GM23338 (cell line): ENCODE measurements around the gene PGM3. TPM values are rescaled to one million over a fixed set of nuclear protein-coding genes. Genes with fewer than 3 reads are reported as not detected.

Experiments
- ATAC-seq: fragments of 200-7000 bp; cut with Tn5 transposase; 3 replicates; pipeline ENCODE4 v1.9.1; 2020
- DNase-seq: peaks from one replicate; pipeline ENCODE4 v3.0.0-alpha.2; 2015; ENCODE audit warnings: low spot score
- H2AFZ ChIP-seq: fragments of 200-600 bp; sonication (generic); 2 replicates; pipeline ENCODE4 v1.8.0; 2016; ENCODE audit warnings: antibody characterized with exemption, mild to moderate bottlenecking, moderate library complexity
- H3F3A ChIP-seq: fragments of 200-600 bp; sonication (generic); replicated peaks from 2 replicates; pipeline ENCODE4 v1.8.0; 2017; ENCODE audit warnings: antibody characterized with exemption, mixed run types, low read depth
- H3K27ac ChIP-seq: fragments of 200-600 bp; sonication (generic); 2 replicates; pipeline ENCODE4 v1.6.1; 2016; ENCODE audit warnings: low read depth
- H3K27me3 ChIP-seq: fragments of 200-600 bp; sonication (generic); 2 replicates; pipeline ENCODE4 v1.8.0; 2016; ENCODE audit warnings: mild to moderate bottlenecking, mixed run types, moderate library complexity; ENCODE audit not compliant: insufficient read depth
- H3K36me3 ChIP-seq: fragments of 200-600 bp; sonication (generic); 2 replicates; pipeline ENCODE4 v1.8.0; 2016; ENCODE audit warnings: mild to moderate bottlenecking; ENCODE audit not compliant: insufficient read depth
- H3K4me1 ChIP-seq: fragments of 200-600 bp; sonication (generic); 2 replicates; pipeline ENCODE4 v1.8.0; 2016; ENCODE audit warnings: mild to moderate bottlenecking, moderate library complexity; ENCODE audit not compliant: insufficient read depth
- H3K4me2 ChIP-seq: fragments of 200-600 bp; sonication (generic); 2 replicates; pipeline ENCODE4 v1.7.1; 2017; ENCODE audit warnings: mixed run types
- H3K4me3 ChIP-seq: fragments of 200-600 bp; sonication (generic); 2 replicates; pipeline ENCODE4 v1.6.1; 2016; ENCODE audit warnings: mixed run types
- H3K79me2 ChIP-seq: fragments of 200-600 bp; sonication (generic); replicated peaks from 2 replicates; pipeline ENCODE4 v1.8.0; 2017; ENCODE audit warnings: mild to moderate bottlenecking; ENCODE audit not compliant: insufficient read depth
- H3K9me2 ChIP-seq: fragments of 200-600 bp; sonication (generic); 2 replicates; pipeline ENCODE4 v1.8.0; 2017; ENCODE audit not compliant: insufficient read depth
- H4K20me1 ChIP-seq: fragments of 200-600 bp; sonication (generic); replicated peaks from 2 replicates; pipeline ENCODE4 v1.8.0; 2017; ENCODE audit warnings: mild to moderate bottlenecking; ENCODE audit not compliant: insufficient read depth
- H3K27ac Mint-ChIP-seq: 2 replicates; pipeline ENCODE4 v1.8.0; 2020; ENCODE audit warnings: inconsistent platforms, mild to moderate bottlenecking, moderate library complexity, mixed read lengths
- H3K27me3 Mint-ChIP-seq: 3 replicates; pipeline ENCODE4 v1.8.0; 2022; ENCODE audit warnings: low read depth, mild to moderate bottlenecking, moderate library complexity, mixed read lengths, inconsistent platforms; ENCODE audit not compliant: insufficient read depth, poor library complexity
- H3K36me3 Mint-ChIP-seq: 3 replicates; pipeline ENCODE4 v1.8.0; 2021; ENCODE audit warnings: low read depth, mild to moderate bottlenecking, inconsistent platforms, moderate library complexity, mixed read lengths
- H3K4me1 Mint-ChIP-seq: 3 replicates; pipeline ENCODE4 v1.8.0; 2020; ENCODE audit warnings: mild to moderate bottlenecking, inconsistent platforms, mixed read lengths
- H3K4me3 Mint-ChIP-seq: 3 replicates; pipeline ENCODE4 v1.8.0; 2021; ENCODE audit warnings: moderate library complexity, mild to moderate bottlenecking, inconsistent platforms, mixed read lengths
- H3K9me3 Mint-ChIP-seq: 3 replicates; pipeline ENCODE4 v1.8.0; 2020; ENCODE audit warnings: moderate library complexity, mild to moderate bottlenecking, inconsistent platforms, mixed read lengths
- CREB1 ChIP-seq: fragments of 250-450 bp; sonication (Bioruptor Pico); IDR thresholded peaks from 2 replicates; pipeline ENCODE4 v1.5.0; 2020; ENCODE audit warnings: low read depth, mild to moderate bottlenecking, moderate library complexity
- EZH2 ChIP-seq: fragments of 200-600 bp; sonication (generic); IDR thresholded peaks from one replicate; pipeline ENCODE4 v1.8.0; 2017; ENCODE audit warnings: antibody characterized with exemption, mild to moderate bottlenecking, low read depth; ENCODE audit not compliant: unreplicated experiment
- EZH2phosphoT487 ChIP-seq: fragments of 200-600 bp; sonication (generic); IDR thresholded peaks from one replicate; pipeline ENCODE4 v1.8.1; 2018; ENCODE audit warnings: antibody characterized with exemption; ENCODE audit not compliant: unreplicated experiment
- JUNB ChIP-seq: IDR thresholded peaks from one replicate; pipeline ENCODE4 v1.6.1; 2016; ENCODE audit warnings: antibody characterized with exemption; ENCODE audit not compliant: unreplicated experiment
- NANOG ChIP-seq: IDR thresholded peaks from 2 replicates; pipeline ENCODE4 v1.6.1; 2016; ENCODE audit warnings: antibody characterized with exemption, borderline replicate concordance
- POLR2AphosphoS5 ChIP-seq: IDR thresholded peaks from 2 replicates; pipeline ENCODE4 v1.6.1; 2016; ENCODE audit warnings: antibody characterized with exemption, low read depth
- STAT1 ChIP-seq: IDR thresholded peaks from one replicate; pipeline ENCODE4 v1.6.1; 2016; ENCODE audit warnings: antibody characterized with exemption; ENCODE audit not compliant: unreplicated experiment
- ZNF114 ChIP-seq: fragments of 250-450 bp; sonication (Bioruptor Pico); IDR thresholded peaks from 2 replicates; pipeline ENCODE4 v1.5.0; 2020; ENCODE audit warnings: mild to moderate bottlenecking, moderate library complexity
- ZNF331 ChIP-seq: fragments of 250-450 bp; sonication (Bioruptor Pico); IDR thresholded peaks from 2 replicates; pipeline ENCODE4 v1.5.0; 2020; ENCODE audit warnings: low read depth, mild to moderate bottlenecking, moderate library complexity
- polyA plus RNA-seq: library from polyadenylated mRNA; unstranded; fragments of >200 nt; fragmentation: Nextera tagmentation; extraction: Ambion mirVana; gene quantifications from 2 replicates; pipeline ENCODE4 v1.2.1, GENCODE V29; 2016
- total RNA-seq: library from RNA; depleted of rRNA; stranded (reverse); fragments of >200 nt; shearing (Covaris generic); gene quantifications from 2 replicates; pipeline ENCODE4 v1.2.3, GENCODE V29; 2014
- TF ChIP-seq, protein P1 (sequence below), 2 experiments: fragments of 200-600 bp in 1 of 2; sonication (generic) in 1 of 2; conservative IDR thresholded peaks; 2 replicates each; pipeline versions ENCODE4 v1.5.1 to v1.6.1; 2016 to 2017; ENCODE audit warnings: antibody characterized with exemption in 2 of 2, low read depth in 2 of 2, mild to moderate bottlenecking in 2 of 2, moderate library complexity in 1 of 2
- TF ChIP-seq, protein P2 (sequence below): IDR thresholded peaks from one replicate; pipeline ENCODE4 v1.6.1; 2018; ENCODE audit warnings: antibody characterized with exemption; ENCODE audit not compliant: unreplicated experiment
- TF ChIP-seq, protein P3 (sequence below): fragments of 250-450 bp; sonication (Bioruptor Pico); IDR thresholded peaks from 2 replicates; pipeline ENCODE4 v1.5.0; 2020; ENCODE audit warnings: mild to moderate bottlenecking, moderate library complexity
- TF ChIP-seq, protein P4 (sequence below): IDR thresholded peaks from 2 replicates; pipeline ENCODE4 v1.6.1; 2016; ENCODE audit warnings: antibody characterized with exemption

Gene PGM3
- total and polyA plus RNA-seq, 2 experiments from 2014 or later, result 23.8 to 35.3 TPM

DNA sequence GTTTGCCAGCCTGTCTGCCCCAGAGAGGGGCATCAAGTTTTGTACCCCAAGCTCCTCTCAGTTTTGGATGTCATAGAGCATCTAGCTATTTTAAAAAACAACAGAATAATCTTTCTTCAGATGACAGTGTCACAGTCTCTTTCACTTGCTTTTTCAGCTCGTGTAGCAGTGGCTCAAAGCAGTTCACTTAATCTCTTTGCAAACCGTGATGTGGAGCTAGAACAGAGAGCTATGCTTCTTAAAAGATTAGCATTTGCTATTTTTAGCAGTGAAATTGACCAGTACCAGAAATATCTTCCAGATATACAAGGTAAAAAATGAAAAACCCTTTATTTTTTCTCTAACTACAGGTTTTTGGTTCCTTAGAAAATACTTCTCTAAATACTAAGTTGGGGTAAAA lies 37.3 kb downstream of the PGM3 start:
- no peak overlapping the region for H3K27ac Mint-ChIP-seq
- H3K9me2 ChIP-seq, result no peaks in the 10 kb centered on the region

More for the DNA sequence above, 37.3 kb downstream of the PGM3 start:
- no peaks in the 10 kb centered on the region for H3K27me3 Mint-ChIP-seq
- Histone ChIP-seq H3K4me1 (no peaks in the 10 kb centered on the region), H3F3A (no peaks in the 10 kb centered on the region), H3K27me3 (no peaks in the 10 kb centered on the region), H3K79me2 (no peaks in the 10 kb centered on the region), H4K20me1 (no peaks in the 10 kb centered on the region), H2AFZ (no peak overlapping the region), H3K36me3 (peaks cover 15% of the 10 kb centered on the region; the same call in 1 of the 2 replicates), H3K27ac (no peak overlapping the region), H3K4me3 (no peak overlapping the region), H3K4me2 (no peak overlapping the region)
- H3K4me3 Mint-ChIP-seq, result no peak overlapping the region
- no peaks in the 10 kb centered on the region for H3K9me3 Mint-ChIP-seq
- ATAC-seq (no peak), DNase-seq (no peak)
- TF ChIP-seq ZNF331 (CRISPR knock-in tag), result no peak
- no peak for TF ChIP-seq POLR2AphosphoS5
- TF ChIP-seq, protein P1, sequence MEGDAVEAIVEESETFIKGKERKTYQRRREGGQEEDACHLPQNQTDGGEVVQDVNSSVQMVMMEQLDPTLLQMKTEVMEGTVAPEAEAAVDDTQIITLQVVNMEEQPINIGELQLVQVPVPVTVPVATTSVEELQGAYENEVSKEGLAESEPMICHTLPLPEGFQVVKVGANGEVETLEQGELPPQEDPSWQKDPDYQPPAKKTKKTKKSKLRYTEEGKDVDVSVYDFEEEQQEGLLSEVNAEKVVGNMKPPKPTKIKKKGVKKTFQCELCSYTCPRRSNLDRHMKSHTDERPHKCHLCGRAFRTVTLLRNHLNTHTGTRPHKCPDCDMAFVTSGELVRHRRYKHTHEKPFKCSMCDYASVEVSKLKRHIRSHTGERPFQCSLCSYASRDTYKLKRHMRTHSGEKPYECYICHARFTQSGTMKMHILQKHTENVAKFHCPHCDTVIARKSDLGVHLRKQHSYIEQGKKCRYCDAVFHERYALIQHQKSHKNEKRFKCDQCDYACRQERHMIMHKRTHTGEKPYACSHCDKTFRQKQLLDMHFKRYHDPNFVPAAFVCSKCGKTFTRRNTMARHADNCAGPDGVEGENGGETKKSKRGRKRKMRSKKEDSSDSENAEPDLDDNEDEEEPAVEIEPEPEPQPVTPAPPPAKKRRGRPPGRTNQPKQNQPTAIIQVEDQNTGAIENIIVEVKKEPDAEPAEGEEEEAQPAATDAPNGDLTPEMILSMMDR (conservative IDR thresholded peaks at IDR 0.05; ENCODE audit: low read depth in 2 of 2), result no peak
- no peak for TF ChIP-seq EZH2
- TF ChIP-seq, protein P2, sequence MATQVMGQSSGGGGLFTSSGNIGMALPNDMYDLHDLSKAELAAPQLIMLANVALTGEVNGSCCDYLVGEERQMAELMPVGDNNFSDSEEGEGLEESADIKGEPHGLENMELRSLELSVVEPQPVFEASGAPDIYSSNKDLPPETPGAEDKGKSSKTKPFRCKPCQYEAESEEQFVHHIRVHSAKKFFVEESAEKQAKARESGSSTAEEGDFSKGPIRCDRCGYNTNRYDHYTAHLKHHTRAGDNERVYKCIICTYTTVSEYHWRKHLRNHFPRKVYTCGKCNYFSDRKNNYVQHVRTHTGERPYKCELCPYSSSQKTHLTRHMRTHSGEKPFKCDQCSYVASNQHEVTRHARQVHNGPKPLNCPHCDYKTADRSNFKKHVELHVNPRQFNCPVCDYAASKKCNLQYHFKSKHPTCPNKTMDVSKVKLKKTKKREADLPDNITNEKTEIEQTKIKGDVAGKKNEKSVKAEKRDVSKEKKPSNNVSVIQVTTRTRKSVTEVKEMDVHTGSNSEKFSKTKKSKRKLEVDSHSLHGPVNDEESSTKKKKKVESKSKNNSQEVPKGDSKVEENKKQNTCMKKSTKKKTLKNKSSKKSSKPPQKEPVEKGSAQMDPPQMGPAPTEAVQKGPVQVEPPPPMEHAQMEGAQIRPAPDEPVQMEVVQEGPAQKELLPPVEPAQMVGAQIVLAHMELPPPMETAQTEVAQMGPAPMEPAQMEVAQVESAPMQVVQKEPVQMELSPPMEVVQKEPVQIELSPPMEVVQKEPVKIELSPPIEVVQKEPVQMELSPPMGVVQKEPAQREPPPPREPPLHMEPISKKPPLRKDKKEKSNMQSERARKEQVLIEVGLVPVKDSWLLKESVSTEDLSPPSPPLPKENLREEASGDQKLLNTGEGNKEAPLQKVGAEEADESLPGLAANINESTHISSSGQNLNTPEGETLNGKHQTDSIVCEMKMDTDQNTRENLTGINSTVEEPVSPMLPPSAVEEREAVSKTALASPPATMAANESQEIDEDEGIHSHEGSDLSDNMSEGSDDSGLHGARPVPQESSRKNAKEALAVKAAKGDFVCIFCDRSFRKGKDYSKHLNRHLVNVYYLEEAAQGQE, result no peak
- no peak for TF ChIP-seq JUNB
- TF ChIP-seq, protein P3, sequence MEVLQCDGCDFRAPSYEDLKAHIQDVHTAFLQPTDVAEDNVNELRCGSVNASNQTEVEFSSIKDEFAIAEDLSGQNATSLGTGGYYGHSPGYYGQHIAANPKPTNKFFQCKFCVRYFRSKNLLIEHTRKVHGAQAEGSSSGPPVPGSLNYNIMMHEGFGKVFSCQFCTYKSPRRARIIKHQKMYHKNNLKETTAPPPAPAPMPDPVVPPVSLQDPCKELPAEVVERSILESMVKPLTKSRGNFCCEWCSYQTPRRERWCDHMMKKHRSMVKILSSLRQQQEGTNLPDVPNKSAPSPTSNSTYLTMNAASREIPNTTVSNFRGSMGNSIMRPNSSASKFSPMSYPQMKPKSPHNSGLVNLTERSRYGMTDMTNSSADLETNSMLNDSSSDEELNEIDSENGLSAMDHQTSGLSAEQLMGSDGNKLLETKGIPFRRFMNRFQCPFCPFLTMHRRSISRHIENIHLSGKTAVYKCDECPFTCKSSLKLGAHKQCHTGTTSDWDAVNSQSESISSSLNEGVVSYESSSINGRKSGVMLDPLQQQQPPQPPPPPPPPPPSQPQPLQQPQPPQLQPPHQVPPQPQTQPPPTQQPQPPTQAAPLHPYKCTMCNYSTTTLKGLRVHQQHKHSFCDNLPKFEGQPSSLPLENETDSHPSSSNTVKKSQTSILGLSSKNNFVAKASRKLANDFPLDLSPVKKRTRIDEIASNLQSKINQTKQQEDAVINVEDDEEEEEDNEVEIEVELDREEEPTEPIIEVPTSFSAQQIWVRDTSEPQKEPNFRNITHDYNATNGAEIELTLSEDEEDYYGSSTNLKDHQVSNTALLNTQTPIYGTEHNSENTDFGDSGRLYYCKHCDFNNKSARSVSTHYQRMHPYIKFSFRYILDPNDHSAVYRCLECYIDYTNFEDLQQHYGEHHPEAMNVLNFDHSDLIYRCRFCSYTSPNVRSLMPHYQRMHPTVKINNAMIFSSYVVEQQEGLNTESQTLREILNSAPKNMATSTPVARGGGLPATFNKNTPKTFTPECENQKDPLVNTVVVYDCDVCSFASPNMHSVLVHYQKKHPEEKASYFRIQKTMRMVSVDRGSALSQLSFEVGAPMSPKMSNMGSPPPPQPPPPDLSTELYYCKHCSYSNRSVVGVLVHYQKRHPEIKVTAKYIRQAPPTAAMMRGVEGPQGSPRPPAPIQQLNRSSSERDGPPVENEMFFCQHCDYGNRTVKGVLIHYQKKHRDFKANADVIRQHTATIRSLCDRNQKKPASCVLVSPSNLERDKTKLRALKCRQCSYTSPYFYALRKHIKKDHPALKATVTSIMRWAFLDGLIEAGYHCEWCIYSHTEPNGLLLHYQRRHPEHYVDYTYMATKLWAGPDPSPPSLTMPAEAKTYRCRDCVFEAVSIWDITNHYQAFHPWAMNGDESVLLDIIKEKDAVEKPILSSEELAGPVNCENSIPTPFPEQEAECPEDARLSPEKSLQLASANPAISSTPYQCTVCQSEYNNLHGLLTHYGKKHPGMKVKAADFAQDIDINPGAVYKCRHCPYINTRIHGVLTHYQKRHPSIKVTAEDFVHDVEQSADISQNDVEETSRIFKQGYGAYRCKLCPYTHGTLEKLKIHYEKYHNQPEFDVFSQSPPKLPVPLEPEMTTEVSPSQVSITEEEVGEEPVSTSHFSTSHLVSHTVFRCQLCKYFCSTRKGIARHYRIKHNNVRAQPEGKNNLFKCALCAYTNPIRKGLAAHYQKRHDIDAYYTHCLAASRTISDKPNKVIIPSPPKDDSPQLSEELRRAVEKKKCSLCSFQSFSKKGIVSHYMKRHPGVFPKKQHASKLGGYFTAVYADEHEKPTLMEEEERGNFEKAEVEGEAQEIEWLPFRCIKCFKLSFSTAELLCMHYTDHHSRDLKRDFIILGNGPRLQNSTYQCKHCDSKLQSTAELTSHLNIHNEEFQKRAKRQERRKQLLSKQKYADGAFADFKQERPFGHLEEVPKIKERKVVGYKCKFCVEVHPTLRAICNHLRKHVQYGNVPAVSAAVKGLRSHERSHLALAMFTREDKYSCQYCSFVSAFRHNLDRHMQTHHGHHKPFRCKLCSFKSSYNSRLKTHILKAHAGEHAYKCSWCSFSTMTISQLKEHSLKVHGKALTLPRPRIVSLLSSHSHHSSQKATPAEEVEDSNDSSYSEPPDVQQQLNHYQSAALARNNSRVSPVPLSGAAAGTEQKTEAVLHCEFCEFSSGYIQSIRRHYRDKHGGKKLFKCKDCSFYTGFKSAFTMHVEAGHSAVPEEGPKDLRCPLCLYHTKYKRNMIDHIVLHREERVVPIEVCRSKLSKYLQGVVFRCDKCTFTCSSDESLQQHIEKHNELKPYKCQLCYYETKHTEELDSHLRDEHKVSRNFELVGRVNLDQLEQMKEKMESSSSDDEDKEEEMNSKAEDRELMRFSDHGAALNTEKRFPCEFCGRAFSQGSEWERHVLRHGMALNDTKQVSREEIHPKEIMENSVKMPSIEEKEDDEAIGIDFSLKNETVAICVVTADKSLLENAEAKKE (CRISPR knock-in tag), result no peak
- TF ChIP-seq ZNF114 (CRISPR knock-in tag), result no peak
- no peak for TF ChIP-seq CREB1 (CRISPR knock-in tag)
- no peak for TF ChIP-seq EZH2phosphoT487
- TF ChIP-seq NANOG, result no peak
- TF ChIP-seq, protein P4, sequence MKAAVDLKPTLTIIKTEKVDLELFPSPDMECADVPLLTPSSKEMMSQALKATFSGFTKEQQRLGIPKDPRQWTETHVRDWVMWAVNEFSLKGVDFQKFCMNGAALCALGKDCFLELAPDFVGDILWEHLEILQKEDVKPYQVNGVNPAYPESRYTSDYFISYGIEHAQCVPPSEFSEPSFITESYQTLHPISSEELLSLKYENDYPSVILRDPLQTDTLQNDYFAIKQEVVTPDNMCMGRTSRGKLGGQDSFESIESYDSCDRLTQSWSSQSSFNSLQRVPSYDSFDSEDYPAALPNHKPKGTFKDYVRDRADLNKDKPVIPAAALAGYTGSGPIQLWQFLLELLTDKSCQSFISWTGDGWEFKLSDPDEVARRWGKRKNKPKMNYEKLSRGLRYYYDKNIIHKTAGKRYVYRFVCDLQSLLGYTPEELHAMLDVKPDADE, result no peak
- no peak for TF ChIP-seq STAT1
- H3K36me3 Mint-ChIP-seq, result peaks cover 22% of the 10 kb centered on the region; the same call in 2 of the 3 replicates
- no peaks in the 10 kb centered on the region for H3K4me1 Mint-ChIP-seq
